Spleen (tissue), 11 donors: ENCODE measurements around the gene PSMD1. TPM values are rescaled to one million over a fixed set of nuclear protein-coding genes. Genes with fewer than 3 reads are reported as not detected.

Source experiments
- DNase-seq: peaks from one replicate; pipeline ENCODE4 v3.0.0-alpha.2; 2020
- H3K27ac ChIP-seq, 8 donors: fragments of 200-600 bp; sonication (generic) in 7 of 8; 1 replicate in 4 of 8; 2 replicates in 4 of 8; pipeline versions ENCODE4 v1.5.0 to v1.8.0; 2016 to 2021; ENCODE audit warnings: inconsistent platforms in 4 of 8, mild to moderate bottlenecking in 4 of 8, moderate library complexity in 1 of 8
- H3K27me3 ChIP-seq, 7 donors: fragments of 200-600 bp; sonication (generic) in 6 of 7; replicated peaks in 1 of 7; 1 replicate in 4 of 7; 2 replicates in 3 of 7; pipeline versions ENCODE4 v1.5.0 to v1.8.0; 2016 to 2021; ENCODE audit warnings: inconsistent platforms in 3 of 7, mild to moderate bottlenecking in 1 of 7
- H3K36me3 ChIP-seq, 6 donors: fragments of 200-600 bp; sonication (generic) in 5 of 6; 1 replicate in 4 of 6; 2 replicates in 2 of 6; pipeline versions ENCODE4 v1.5.0 to v1.8.0; 2016 to 2021; ENCODE audit warnings: inconsistent platforms in 2 of 6
- H3K4me1 ChIP-seq, 6 donors: fragments of 200-600 bp; sonication (generic) in 5 of 6; 1 replicate in 3 of 6; 2 replicates in 3 of 6; pipeline versions ENCODE4 v1.5.0 to v1.8.0; 2016 to 2021; ENCODE audit warnings: inconsistent platforms in 3 of 6
- H3K4me3 ChIP-seq, 8 donors: fragments of 200-600 bp; sonication (generic) in 7 of 8; 1 replicate in 4 of 8; 2 replicates in 4 of 8; pipeline versions ENCODE4 v1.5.0 to v1.8.0; 2016 to 2021; ENCODE audit warnings: inconsistent platforms in 4 of 8, mild to moderate bottlenecking in 4 of 8, moderate library complexity in 2 of 8
- H3K9me3 ChIP-seq, 8 donors: fragments of 200-600 bp; sonication (generic) in 7 of 8; 1 replicate in 4 of 8; 2 replicates in 4 of 8; pipeline versions ENCODE4 v1.5.0 to v1.8.0; 2016 to 2021; ENCODE audit warnings: inconsistent platforms in 4 of 8
- CTCF ChIP-seq, 11 experiments: fragments of 200-600 bp in 7 of 11; fragments of 450-650 bp in 4 of 11; sonication (generic) in 4 of 11; IDR thresholded peaks in 8 of 11; conservative IDR thresholded peaks in 3 of 11; 1 replicate in 7 of 11; 2 replicates in 4 of 11; pipeline versions ENCODE4 v1.4.0 to v1.8.0; 2016 to 2021; ENCODE audit warnings: antibody characterized with exemption in 11 of 11, inconsistent platforms in 4 of 11, mild to moderate bottlenecking in 1 of 11
- POLR2A ChIP-seq, 3 donors: fragments of 450-650 bp; IDR thresholded peaks; one replicate each; pipeline ENCODE4 v1.5.1; 2017; ENCODE audit warnings: antibody characterized with exemption in 3 of 3, mild to moderate bottlenecking in 1 of 3
- POLR2AphosphoS5 ChIP-seq, 3 donors: sonication (generic); formaldehyde crosslinking; IDR thresholded peaks; one replicate each; pipeline ENCODE4 v1.5.1; 2017; ENCODE audit warnings: antibody characterized with exemption in 3 of 3
- WGBS, 5 donors: extraction: QIAGEN DNeasy Blood & Tissue Kit in 3 of 5; methylation state at CpG; one replicate each; pipeline versions ENCODE4 v1.1.5 to v1.1.7; 2013 to 2018; 5-methylcytosine and 5-hydroxymethylcytosine counted together
- intact Hi-C: fragments of 100-400 bp; cut with DNase I; formaldehyde crosslinking; loops from one replicate; pipeline ENCODE4 v1.15.0; 2023; ENCODE audit warnings: low total_unique reads
- polyA plus RNA-seq, 3 donors: library from polyadenylated mRNA; stranded (reverse); fragments of 200-250 nt; gene quantifications; one replicate each; pipeline ENCODE4 v1.2.1, GENCODE V29; 2013
- total RNA-seq, 7 donors: library from RNA; depleted of rRNA in 3 of 7; stranded (reverse); fragments of >200 nt in 3 of 7; fragmentation: NEBNext Ultra II Directional in 4 of 7; extraction: Animal tissue kit (Norgen Biotek cat#: 25700) in 4 of 7; gene quantifications; one replicate each; pipeline versions ENCODE4 v1.1.0 to v1.2.1, GENCODE V29; 2016 to 2021
- donor health status: healthy with polysubstance abuse.
- donor health status: DM: no; HTN: no; CAD: no; lungs with moderate emphysema.
- donor health status: DM: no; HTN: no; CAD: no.
- donor health status: Bipolar disorder and iron deficiency.
- donor health status: healthy.
- donor health status: DM: no; HTN: no; CAD: no.
- donor health status: DM: yes; HTN: yes; CAD: no.

Gene PSMD1
- total and polyA plus RNA-seq, 10 donors = 21.2 to 81.2 (median 53.4) TPM

GRCh38 chr2:231013820-231014219, 42.8 kb upstream of the PSMD1 start:
- no peaks in the 10 kb centered on the region for H3K9me3 ChIP-seq
- no peaks in the 10 kb centered on the region for H3K4me1 ChIP-seq
- DNase-seq = no peak
- intact Hi-C loops = no loop called here
- H3K4me3 ChIP-seq = no peak overlapping the region
- H3K27ac ChIP-seq = no peak overlapping the region
- H3K36me3 ChIP-seq = no peaks in the 10 kb centered on the region
- TF ChIP-seq POLR2AphosphoS5 (IDR thresholded peaks at IDR 0.05) (no peak), CTCF (IDR thresholded peaks at IDR 0.05 in 8 of 11, conservative IDR thresholded peaks at IDR 0.05 in 3 of 11) (no peak), POLR2A (IDR thresholded peaks at IDR 0.05) (no peak)
- 31 to 48% (median 40%) methylated on average over 3 of the region's 3 CpGs for WGBS, 5 donors
- peaks cover 0 to 56% (median 0%) of the 10 kb centered on the region in 7 donors for H3K27me3 ChIP-seq

- Histone ChIP-seq H3K36me3 (no peaks in the 10 kb centered on the region), H3K27me3 (peaks cover 0 to 44% (median 0%) of the 10 kb centered on the region in 7 donors), H3K9me3 (no peaks in the 10 kb centered on the region), H3K27ac (no peak overlapping the region), H3K4me3 (no peak overlapping the region), H3K4me1 (no peaks in the 10 kb centered on the region)
- intact Hi-C loops = no loop called here
- TF ChIP-seq POLR2AphosphoS5 (IDR thresholded peaks at IDR 0.05) (no peak), CTCF (IDR thresholded peaks at IDR 0.05 in 8 of 11, conservative IDR thresholded peaks at IDR 0.05 in 3 of 11) (no peak), POLR2A (IDR thresholded peaks at IDR 0.05) (no peak)
- no peak for DNase-seq
- 45 to 75% (median 71%) methylated on average over 6 to 7 of the region's 7 CpGs for WGBS, 5 donors
These were observed 41.2 kb upstream of the PSMD1 start for GRCh38 chr2:231015478-231015877.

GRCh38 chr2:231015926-231016325, 40.7 kb upstream of the PSMD1 start:
- 82 to 88% (median 87%) methylated on average over 3 of the region's 3 CpGs for WGBS, 5 donors
- H3K27ac ChIP-seq = no peak overlapping the region
- no peak for DNase-seq
- TF ChIP-seq POLR2AphosphoS5 (IDR thresholded peaks at IDR 0.05) = no peak
- TF ChIP-seq CTCF (IDR thresholded peaks at IDR 0.05 in 8 of 11, conservative IDR thresholded peaks at IDR 0.05 in 3 of 11) = no peak
- no peak for TF ChIP-seq POLR2A (IDR thresholded peaks at IDR 0.05)
- H3K9me3 ChIP-seq = no peaks in the 10 kb centered on the region
- intact Hi-C loops = no loop called here
- H3K27me3 ChIP-seq = peaks cover 0 to 44% (median 0%) of the 10 kb centered on the region in 7 donors
- H3K36me3 ChIP-seq = no peaks in the 10 kb centered on the region
- no peaks in the 10 kb centered on the region for H3K4me1 ChIP-seq
- no peak overlapping the region for H3K4me3 ChIP-seq

- TF ChIP-seq POLR2A (IDR thresholded peaks at IDR 0.05) (no peak), CTCF (IDR thresholded peaks at IDR 0.05 in 8 of 11, conservative IDR thresholded peaks at IDR 0.05 in 3 of 11) (no peak), POLR2AphosphoS5 (IDR thresholded peaks at IDR 0.05) (no peak)
- no peak overlapping the region for H3K4me3 ChIP-seq
- 55 to 89% (median 74%) methylated on average over 6 of the region's 6 CpGs for WGBS, 5 donors
- no peak for DNase-seq
- peaks cover 0 to 40% (median 0%) of the 10 kb centered on the region in 7 donors for H3K27me3 ChIP-seq
- H3K4me1 ChIP-seq = no peaks in the 10 kb centered on the region
- H3K36me3 ChIP-seq = no peaks in the 10 kb centered on the region
- H3K9me3 ChIP-seq = no peaks in the 10 kb centered on the region
- intact Hi-C loops = no loop called here
- H3K27ac ChIP-seq = no peak overlapping the region
These were observed 40.0 kb upstream of the PSMD1 start for GRCh38 chr2:231016566-231017230.
